HG03135 (cell line): Measurements from ENCODE around the gene FAM222A.

Experiments
- ATAC-seq: cut with Tn5 transposase; IDR thresholded peaks from one replicate; pipeline ENCODE4 v1.9.1; 2021; ENCODE audit warnings: mild to moderate bottlenecking, moderate library complexity; ENCODE audit not compliant: unreplicated experiment

FAM222A gene

DNA sequence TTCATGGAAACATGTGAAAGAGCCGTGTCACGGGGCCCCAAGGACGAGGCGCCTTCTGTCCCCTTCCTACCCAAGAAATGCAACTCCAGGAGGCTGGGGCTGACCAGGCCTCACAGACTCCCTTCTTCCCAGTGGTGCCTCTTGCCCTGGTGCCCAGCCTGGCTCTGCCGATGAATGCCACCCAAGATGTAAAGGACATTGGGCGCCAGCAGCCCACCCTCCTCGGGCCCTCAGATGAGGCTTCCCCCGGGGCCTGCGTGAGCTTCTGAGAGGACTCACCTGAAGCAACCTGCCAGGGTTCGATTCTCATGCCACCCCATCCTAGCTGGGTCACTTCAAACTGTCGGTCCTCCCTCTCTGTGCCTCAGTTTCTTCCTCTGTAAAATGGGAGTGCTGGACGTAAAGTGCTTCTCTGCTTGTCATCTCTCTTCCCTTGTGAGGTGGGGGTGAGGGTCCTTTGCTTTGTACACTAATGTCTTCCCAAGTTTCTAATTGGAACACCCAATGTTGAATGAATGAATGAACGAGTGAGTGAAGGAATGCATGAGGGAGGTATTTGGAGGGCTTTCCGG, 10.8 kb downstream of the FAM222A start:
- ATAC-seq = no peak

GRCh38 chr12:109725321-109726105, 11.9 kb downstream of the FAM222A start:
- no peak for ATAC-seq

GRCh38 chr12:109726106-109726497, 12.5 kb downstream of the FAM222A start:
- no peak for ATAC-seq

- no peak for ATAC-seq
These were observed 12.9 kb downstream of the FAM222A start for GRCh38 chr12:109726511-109727038.

- no peak for ATAC-seq
These were observed 13.6 kb downstream of the FAM222A start for GRCh38 chr12:109727039-109727723.

- no peak for ATAC-seq
These were observed 14.4 kb downstream of the FAM222A start for GRCh38 chr12:109727746-109728726.

DNA sequence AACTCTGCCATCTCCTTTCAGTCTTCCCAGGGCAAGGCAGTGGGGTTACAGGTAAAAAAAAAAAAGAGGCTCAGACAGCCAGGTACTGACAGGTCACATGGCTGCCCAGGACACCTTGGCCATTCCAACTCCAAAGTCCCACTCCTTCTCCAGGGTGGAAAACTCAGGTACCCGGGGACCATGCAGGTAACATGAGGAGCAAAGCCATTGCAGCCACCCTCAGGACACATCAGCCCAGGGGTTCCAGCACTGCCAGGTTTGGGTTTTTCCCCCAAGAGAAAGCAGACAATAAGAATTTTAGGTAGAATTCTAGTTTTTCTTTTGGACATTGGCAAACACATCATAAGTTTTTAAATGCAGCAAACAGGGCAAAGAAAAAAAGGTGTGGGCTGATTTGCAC, 15.3 kb downstream of the FAM222A start:
- no peak for ATAC-seq

GRCh38 chr12:109729371-109729781, 15.8 kb downstream of the FAM222A start:
- no peak for ATAC-seq

GRCh38 chr12:109729801-109730200, 16.2 kb downstream of the FAM222A start:
- ATAC-seq = no peak

DNA sequence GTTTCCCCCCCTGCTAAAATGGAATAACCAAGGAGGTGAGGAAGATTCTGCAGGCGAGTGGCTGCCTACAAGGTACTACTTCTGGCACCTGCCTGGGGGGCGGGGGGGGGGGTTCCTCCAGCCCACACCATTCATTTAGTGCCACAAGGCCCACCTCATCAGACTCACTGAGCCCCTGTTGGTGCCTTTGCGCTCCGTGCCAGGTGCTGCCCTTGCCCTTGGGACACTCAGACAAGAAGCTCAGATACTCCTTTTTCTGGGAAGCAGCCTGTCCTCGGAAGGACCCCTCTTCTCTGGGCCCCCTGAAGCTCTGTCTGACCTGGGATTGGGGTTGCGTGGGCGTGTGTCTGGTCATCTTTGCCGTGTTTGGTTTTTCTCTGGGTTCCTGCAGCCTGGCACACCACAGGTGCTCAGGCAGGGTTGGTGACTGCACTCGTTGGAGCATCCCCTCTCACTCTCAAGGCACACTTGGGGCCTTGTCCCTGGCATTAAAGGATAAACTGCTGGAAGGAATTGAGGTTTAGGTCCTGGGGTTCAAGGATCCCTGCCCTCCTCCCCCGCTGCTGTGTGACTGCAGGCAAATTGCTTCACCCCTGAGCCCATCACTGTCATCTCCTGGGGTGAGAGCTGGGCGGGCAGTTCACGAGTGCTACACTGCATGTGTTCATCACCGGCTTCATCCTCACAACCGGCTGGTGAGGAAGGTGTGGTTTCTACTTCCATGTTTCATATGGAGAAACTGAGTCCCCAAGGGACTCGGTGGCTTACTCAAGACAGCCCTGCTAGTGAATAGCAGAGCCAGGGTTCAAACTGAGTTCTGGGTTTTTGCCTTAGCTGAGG, 16.9 kb downstream of the FAM222A start:
- ATAC-seq = no peak

DNA sequence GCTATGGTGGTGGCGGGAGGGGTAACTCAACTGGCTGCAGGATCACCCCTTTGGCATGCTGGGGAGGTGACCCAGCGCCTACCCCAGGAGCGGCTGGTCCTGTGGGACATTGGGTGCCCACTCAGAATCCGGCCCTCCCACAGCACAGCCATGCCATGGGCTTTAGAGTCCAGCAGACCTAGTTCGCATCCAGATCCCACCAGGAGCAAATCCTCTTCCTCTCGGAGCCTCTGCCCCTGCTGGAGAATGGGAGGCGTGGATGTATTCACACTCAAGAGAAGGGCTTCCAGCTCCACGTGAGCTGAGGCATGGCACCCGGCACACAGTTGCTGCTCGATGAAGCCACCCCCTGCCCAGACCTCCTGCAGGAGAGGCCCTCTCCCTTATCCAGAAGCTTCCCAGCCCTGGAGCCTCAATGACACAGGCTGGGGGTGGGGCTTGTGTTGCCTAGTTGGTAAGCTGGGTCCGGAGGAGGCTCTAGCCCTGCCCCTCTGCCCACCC, 17.7 kb downstream of the FAM222A start:
- no peak for ATAC-seq

GRCh38 chr12:109731806-109732205, 18.2 kb downstream of the FAM222A start:
- ATAC-seq = no peak

DNA sequence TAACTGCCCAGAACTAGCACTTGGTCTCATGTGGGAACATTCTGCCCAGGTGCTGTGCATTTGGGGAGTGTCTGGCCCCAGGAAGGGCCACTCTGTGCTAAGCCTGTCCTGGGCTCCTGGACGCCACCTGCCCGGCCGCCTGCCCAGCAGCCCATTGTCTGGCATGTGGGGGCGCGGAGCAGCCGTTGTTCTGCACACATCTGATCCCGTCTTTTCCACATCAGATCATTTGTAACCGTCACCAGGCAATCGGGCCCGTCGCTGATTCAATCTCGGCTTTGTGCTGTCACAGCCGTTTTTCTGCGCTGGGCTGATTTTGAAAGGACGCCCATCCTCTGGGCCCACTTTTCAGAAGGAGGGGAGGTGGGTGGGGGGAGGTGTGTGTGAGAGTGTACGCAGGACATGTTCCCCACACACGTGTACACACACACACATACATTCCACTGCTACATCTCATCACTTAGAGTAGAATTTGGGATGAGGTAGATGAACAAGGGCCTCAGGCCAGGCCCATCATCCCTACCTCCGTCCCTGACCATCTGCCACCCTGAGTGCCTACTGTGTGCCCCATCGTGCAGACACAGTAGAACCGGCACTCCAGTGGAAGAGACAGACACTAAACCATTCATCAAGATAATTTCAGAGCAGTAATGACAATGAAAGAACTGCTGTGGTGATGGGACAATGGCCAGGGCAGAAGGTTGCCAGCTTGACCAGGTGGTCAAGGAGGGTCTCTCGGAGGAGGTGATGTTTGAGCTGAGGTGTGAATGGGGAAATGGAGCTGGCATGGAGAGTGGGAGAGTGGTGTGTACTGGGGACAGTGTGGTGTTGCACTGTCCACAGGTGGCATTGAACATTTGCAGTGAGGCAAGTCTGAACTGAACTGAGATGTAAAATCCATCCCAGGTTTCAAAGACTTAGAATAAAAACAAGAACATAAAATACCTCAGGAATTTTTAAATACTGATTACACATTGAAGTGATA, 19.0 kb downstream of the FAM222A start:
- no peak for ATAC-seq

- no peak for ATAC-seq
These were observed 20.8 kb downstream of the FAM222A start for GRCh38 chr12:109734219-109735000.

GRCh38 chr12:109735051-109735521, 21.5 kb downstream of the FAM222A start:
- ATAC-seq = no peak

DNA sequence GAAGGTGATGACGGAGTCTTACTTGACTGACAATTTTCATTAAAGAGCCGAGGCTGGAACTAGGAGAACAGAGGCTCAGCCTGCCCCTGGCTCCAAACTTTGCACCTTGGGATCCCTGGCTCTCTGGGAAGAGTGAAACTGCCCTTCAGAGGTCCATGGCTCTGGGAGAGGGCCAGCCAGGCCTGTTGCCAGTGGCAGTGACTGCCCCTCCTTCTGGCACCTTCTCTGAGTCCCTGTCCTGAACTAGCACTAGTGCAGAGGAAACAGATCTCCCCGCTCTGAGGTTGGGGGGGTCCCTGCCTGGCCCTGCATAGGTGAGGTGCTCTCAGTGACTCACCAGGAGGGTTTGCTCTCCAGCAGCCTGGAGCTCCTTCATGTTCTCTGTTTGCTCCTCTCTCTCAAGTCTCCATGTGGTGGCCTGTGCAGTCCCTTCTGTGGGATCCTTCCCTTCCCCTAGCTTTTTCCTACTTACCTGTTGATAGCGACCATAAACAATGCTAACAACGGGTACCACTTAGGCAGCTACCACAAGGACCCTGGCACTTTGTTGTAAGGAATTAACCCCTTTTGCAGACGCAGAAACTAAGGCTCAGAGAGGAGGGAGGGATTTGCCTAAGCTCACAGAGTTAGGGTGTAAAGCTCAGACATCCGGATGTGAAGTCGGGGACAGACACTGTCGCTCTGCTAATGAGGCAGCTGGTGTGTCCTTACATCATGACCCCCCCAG, 22.4 kb downstream of the FAM222A start:
- ATAC-seq = no peak
